Heart left ventricle (tissue), 16 donors: ENCODE data around the gene C12orf42. TPM values are rescaled to one million over a fixed set of nuclear protein-coding genes. Genes with fewer than 3 reads are reported as not detected.

ENCODE experiments used
- ATAC-seq, 4 donors: fragments of 200-7000 bp; cut with Tn5 transposase; one replicate each; pipeline ENCODE4 v1.9.1; 2020 to 2022; ENCODE audit warnings: moderate library complexity in 4 of 4, mild to moderate bottlenecking in 3 of 4, moderate number of reproducible peaks in 1 of 4
- DNase-seq, 5 donors: peaks; one replicate each; pipeline ENCODE4 v3.0.0-alpha.2; 2020
- H3K27ac ChIP-seq, 12 donors: fragments of 200-600 bp; sonication (generic) in 4 of 12; one replicate each; pipeline versions ENCODE4 v1.5.0 to v1.8.0; 2016 to 2022; ENCODE audit warnings: mild to moderate bottlenecking in 2 of 12
- H3K27me3 ChIP-seq, 9 donors: fragments of 200-600 bp; sonication (generic) in 2 of 9; one replicate each; pipeline versions ENCODE4 v1.5.1 to v1.8.0; 2016 to 2022; ENCODE audit warnings: mild to moderate bottlenecking in 3 of 9
- H3K36me3 ChIP-seq, 9 donors: fragments of 200-600 bp; sonication (generic) in 2 of 9; one replicate each; pipeline versions ENCODE4 v1.5.0 to v1.8.0; 2018 to 2022; ENCODE audit warnings: mild to moderate bottlenecking in 2 of 9
- H3K4me1 ChIP-seq, 12 donors: fragments of 200-600 bp; sonication (generic) in 4 of 12; one replicate each; pipeline versions ENCODE4 v1.5.0 to v1.8.0; 2016 to 2022; ENCODE audit warnings: mild to moderate bottlenecking in 3 of 12
- H3K4me3 ChIP-seq, 12 donors: fragments of 200-600 bp; sonication (generic) in 4 of 12; one replicate each; pipeline versions ENCODE4 v1.5.0 to v1.8.0; 2017 to 2022; ENCODE audit warnings: mild to moderate bottlenecking in 9 of 12, moderate library complexity in 4 of 12
- H3K9me3 ChIP-seq, 12 donors: fragments of 200-600 bp; sonication (generic) in 4 of 12; one replicate each; pipeline versions ENCODE4 v1.5.0 to v1.8.0; 2016 to 2022; ENCODE audit warnings: mild to moderate bottlenecking in 1 of 12
- POLR2A ChIP-seq, 2 donors: fragments of 450-650 bp; IDR thresholded peaks; one replicate each; pipeline ENCODE4 v1.6.1; 2017; ENCODE audit warnings: antibody characterized with exemption in 2 of 2, mild to moderate bottlenecking in 2 of 2, moderate library complexity in 2 of 2
- WGBS, 4 donors: extraction: QIAGEN DNeasy Blood & Tissue Kit in 2 of 4; methylation state at CpG; one replicate each; pipeline versions ENCODE4 v1.1.5 to v1.1.7; 2013 to 2018; 5-methylcytosine and 5-hydroxymethylcytosine counted together
- intact Hi-C, 10 donors: fragments of 100-400 bp; cut with DNase I; formaldehyde crosslinking; loops; one replicate each; pipeline versions ENCODE4 v1.11.1 to v1.14.2; 2022
- polyA plus RNA-seq, 2 donors: library from polyadenylated mRNA; stranded (reverse); fragments of 200-250 nt; gene quantifications; one replicate each; pipeline ENCODE4 v1.2.3, GENCODE V29; 2013
- total RNA-seq, 9 donors: library from RNA; depleted of rRNA in 2 of 9; stranded (reverse); fragments of >200 nt in 2 of 9; fragmentation: NEBNext Ultra II Directional in 3 of 9; extraction: Animal tissue kit (Norgen Biotek cat#: 25700) in 3 of 9; gene quantifications; one replicate each; pipeline versions ENCODE4 v1.1.0 to v1.2.4, GENCODE V29; 2016 to 2023
- TF ChIP-seq, protein P1 (sequence below), 12 donors: fragments of 200-600 bp; sonication (generic) in 4 of 12; IDR thresholded peaks; one replicate each; pipeline versions ENCODE4 v1.5.0 to v1.8.0; 2018 to 2022; ENCODE audit warnings: antibody characterized with exemption in 12 of 12, mild to moderate bottlenecking in 5 of 12
- donor health status: ischemic (EF 13 %, LVEDD 7.1; RV severe dilation, severe dysfunction).
- donor health status: healthy with polysubstance abuse.
- donor health status: DM: no; HTN: yes; CAD: no.
- donor health status: DM: no; HTN: no; CAD: no.
- donor health status: ischemic (EF 25% LVEDD 6.9; RV normal size, moderate dysfunction).
- donor health status: ischemic (EF 25% LVEDD 5.7; RV mildly dilated, moderate dysfunction).
- donor health status: healthy.
- donor health status: DM: yes; HTN: yes; CAD: no.
- donor health status: ischemic (EF 35%, LVEDD 5.7; RV mildly dilated, moderate dysfunction).
- donor health status: nonischemic (EF 11% LVEDD 7.7; RV severe dilation, severe dysfunction).
- donor health status: DM: yes; HTN: yes; CAD: no.
- donor health status: PGD.
- donor health status: ischemic (EF 29% LVEDD 5.4; RV normal size, mild dysfunction).
- donor health status: nonischemic (EF 23%, LVEDD 6.1; RV moderate dilation, normal function).

The C12orf42 gene
- total and polyA plus RNA-seq, 11 donors = not detected

DNA sequence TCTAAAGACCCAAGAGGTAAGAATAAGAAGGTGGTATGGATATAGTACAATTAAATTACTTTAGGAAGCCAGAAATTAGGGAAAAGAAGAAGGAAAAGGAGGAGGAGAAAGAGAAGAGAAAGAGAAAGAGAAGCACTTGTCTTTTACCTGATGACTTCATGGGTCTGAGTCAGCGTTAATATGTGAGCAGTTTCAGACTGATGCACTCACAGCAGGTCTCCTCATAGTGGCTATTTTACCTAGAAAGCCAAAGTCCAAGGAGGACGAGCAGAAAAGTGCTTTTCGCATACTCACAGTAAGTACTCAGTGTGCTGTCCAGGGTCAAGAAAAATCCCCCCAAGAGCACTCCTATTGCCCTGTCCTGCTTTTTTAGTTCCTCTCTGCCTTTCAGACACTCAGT is 222.1 kb downstream of the C12orf42 start:
- no peak for ATAC-seq
- Histone ChIP-seq H3K9me3 (no peaks in the 10 kb centered on the region), H3K4me1 (no peaks in the 10 kb centered on the region), H3K27ac (no peak overlapping the region), H3K4me3 (no peak overlapping the region), H3K36me3 (no peaks in the 10 kb centered on the region), H3K27me3 (no peaks in the 10 kb centered on the region)
- 64 to 72% (median 66%) methylated on average over 3 of the region's 3 CpGs for WGBS, 4 donors
- TF ChIP-seq POLR2A (IDR thresholded peaks at IDR 0.05) = no peak
- TF ChIP-seq, protein P1, sequence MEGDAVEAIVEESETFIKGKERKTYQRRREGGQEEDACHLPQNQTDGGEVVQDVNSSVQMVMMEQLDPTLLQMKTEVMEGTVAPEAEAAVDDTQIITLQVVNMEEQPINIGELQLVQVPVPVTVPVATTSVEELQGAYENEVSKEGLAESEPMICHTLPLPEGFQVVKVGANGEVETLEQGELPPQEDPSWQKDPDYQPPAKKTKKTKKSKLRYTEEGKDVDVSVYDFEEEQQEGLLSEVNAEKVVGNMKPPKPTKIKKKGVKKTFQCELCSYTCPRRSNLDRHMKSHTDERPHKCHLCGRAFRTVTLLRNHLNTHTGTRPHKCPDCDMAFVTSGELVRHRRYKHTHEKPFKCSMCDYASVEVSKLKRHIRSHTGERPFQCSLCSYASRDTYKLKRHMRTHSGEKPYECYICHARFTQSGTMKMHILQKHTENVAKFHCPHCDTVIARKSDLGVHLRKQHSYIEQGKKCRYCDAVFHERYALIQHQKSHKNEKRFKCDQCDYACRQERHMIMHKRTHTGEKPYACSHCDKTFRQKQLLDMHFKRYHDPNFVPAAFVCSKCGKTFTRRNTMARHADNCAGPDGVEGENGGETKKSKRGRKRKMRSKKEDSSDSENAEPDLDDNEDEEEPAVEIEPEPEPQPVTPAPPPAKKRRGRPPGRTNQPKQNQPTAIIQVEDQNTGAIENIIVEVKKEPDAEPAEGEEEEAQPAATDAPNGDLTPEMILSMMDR (IDR thresholded peaks at IDR 0.05) = no peak
- no peak for DNase-seq
- intact Hi-C loops = no loop called here

DNA sequence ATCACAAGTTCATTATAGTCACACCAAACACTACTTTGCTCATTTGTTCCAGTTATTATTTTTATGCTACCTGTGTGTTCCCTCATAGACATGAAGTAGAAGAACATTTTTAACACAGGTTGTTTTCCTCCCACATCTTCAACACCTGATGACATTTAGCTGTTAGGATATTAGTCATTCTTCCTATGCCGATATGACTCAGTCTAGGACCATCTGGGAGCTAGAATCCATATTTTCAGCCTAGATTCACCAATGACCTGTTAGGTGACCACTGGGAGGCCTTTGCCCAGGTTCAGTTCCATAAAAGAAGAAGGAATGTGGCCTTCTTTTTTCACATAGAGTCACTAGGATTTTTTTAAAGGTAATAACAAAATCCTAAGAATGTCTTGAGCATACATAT is 222.8 kb downstream of the C12orf42 start:
- Histone ChIP-seq H3K4me3 (no peak overlapping the region), H3K4me1 (no peaks in the 10 kb centered on the region), H3K9me3 (no peaks in the 10 kb centered on the region), H3K36me3 (no peaks in the 10 kb centered on the region), H3K27ac (no peak overlapping the region), H3K27me3 (no peaks in the 10 kb centered on the region)
- 67 to 79% (median 75%) methylated on average over 1 of the region's 1 CpG for WGBS, 4 donors
- intact Hi-C loops = no loop called here
- no peak for DNase-seq
- TF ChIP-seq, protein P1 (IDR thresholded peaks at IDR 0.05) = no peak
- TF ChIP-seq POLR2A (IDR thresholded peaks at IDR 0.05) = no peak
- no peak for ATAC-seq

DNA sequence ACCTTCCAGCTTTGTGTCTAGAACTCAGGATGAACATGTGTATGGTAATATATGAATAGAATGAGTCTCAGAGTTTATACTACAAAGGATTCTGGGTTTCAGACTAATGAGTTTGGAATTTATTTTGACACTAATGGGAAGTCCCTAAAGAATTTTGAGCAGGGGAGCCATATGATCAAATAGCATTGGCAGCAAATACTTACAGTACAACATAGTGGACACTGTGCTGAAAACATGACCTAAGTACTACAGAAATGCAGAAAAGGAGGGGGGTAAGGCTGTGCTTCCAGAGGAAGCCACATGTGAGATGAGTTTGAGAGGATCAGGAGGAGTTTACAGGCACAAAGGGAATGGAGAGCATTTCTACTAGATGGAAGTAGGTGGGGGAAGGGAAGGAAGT is 225.8 kb downstream of the C12orf42 start:
- no peak overlapping the region for H3K4me3 ChIP-seq
- ATAC-seq (no peak), DNase-seq (no peak)
- H3K36me3 ChIP-seq = no peaks in the 10 kb centered on the region
- no peak overlapping the region for H3K27ac ChIP-seq
- no peaks in the 10 kb centered on the region for H3K9me3 ChIP-seq
- H3K27me3 ChIP-seq = no peaks in the 10 kb centered on the region
- H3K4me1 ChIP-seq = no peaks in the 10 kb centered on the region
- TF ChIP-seq, protein P1 (IDR thresholded peaks at IDR 0.05) = no peak
- no peak for TF ChIP-seq POLR2A (IDR thresholded peaks at IDR 0.05)
- intact Hi-C loops = loop anchor here in 1 of 10 donors (1.0 kb wide), 1 partner anchor 10 kb away; no protein-coding TSS in a partner anchor

DNA sequence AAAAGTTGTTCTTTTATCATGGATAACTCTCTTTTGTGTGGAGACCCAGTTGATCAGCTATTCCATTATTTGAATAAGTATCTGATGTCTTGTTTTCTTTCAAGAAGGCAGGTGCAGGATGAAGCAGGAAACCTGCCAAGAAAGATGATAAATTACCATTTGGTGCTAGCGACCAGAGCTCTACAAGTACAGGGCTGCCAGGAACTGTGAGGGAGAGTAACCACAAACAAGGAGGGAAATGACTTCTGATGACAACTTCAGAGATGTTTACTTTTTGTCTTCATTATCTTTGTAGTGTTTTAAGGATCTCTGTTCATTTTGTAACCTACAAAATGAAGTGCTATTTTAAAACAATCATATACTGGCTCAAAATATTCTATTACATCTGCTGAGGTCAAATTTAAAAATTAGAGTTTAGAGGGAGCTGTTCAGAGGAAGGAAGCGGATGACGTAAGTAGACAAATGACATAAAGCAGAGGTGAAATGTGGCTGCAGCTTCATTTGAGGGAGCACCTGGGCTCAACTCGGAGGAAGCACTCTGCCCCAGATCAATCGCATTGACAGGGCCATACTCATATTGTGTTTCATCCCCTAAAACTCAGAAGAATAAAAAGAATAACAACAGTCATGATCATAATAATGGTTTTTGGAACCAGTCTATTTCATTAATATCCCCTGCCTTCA is 226.8 kb downstream of the C12orf42 start:
- H3K27me3 ChIP-seq = no peaks in the 10 kb centered on the region
- intact Hi-C loops = no loop called here
- 47 to 62% (median 51%) methylated on average over 5 of the region's 5 CpGs for WGBS, 4 donors
- H3K4me1 ChIP-seq = no peaks in the 10 kb centered on the region
- H3K27ac ChIP-seq = no peak overlapping the region
- no peak overlapping the region for H3K4me3 ChIP-seq
- H3K36me3 ChIP-seq = no peaks in the 10 kb centered on the region
- ATAC-seq (no peak), DNase-seq (no peak)
- H3K9me3 ChIP-seq = no peaks in the 10 kb centered on the region
- no peak for TF ChIP-seq POLR2A (IDR thresholded peaks at IDR 0.05)
- TF ChIP-seq, protein P1 (IDR thresholded peaks at IDR 0.05) = no peak
